Measurements from ENCODE around the gene MRFAP1L1. TPM values are rescaled to one million over a fixed set of nuclear protein-coding genes. Genes with fewer than 3 reads are reported as not detected.
A peak's percentile ranks its signal among the peaks of the same experiment; 100 is the strongest.

The MRFAP1L1 gene
- total RNA-seq, 3 donors from 2014 or later: 24.2 to 49.0 (median 31.2) TPM

- ATAC-seq: peak; percentile 77
- H3K4me1 ChIP-seq (ENCODE audit: low read depth): peaks cover 65% of the 10 kb centered on the region
- no peak for TF ChIP-seq CTCF (IDR thresholded peaks at IDR 0.05)
Measured at GRCh38 chr4:6749340-6750171, 39.9 kb upstream of the MRFAP1L1 start.

DNA sequence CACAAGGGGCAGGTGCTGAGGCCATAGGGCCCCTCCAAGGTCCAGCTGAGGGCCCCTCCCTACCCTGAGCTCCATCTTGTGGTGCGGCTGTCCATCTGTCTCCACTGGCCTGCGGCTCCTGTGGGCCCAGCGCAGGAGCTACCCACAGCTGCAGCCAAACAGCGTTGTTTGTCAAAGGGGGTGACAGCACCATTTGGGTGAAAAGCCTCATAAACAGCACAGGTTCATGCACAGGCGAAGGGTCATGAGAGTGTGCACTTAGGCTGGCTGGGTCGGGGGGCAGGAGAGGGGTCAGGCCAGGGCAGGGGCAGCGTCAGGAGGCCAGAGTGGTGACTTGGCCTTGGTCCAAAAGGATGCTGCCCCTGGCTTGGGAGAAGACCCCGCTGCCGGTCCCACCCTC, 38.6 kb upstream of the MRFAP1L1 start:
- Histone ChIP-seq H3K4me3 (no peak overlapping the region), H3K9me3 (no peaks in the 10 kb centered on the region), H3K4me1 (ENCODE audit: low read depth) (peaks cover 61% of the 10 kb centered on the region), H3K36me3 (ENCODE audit: low read depth) (no peaks in the 10 kb centered on the region)
- ATAC-seq (no peak), DNase-seq (peak in 1 of 3 donors; percentile 51)
- TF ChIP-seq CTCF (IDR thresholded peaks at IDR 0.05): no peak
- intact Hi-C loops (cut with DNase I, micrococcal nuclease): no loop called here

More at GRCh38 chr4:6749340-6750171, 39.9 kb upstream of the MRFAP1L1 start:
- Histone ChIP-seq H3K9me3 (no peaks in the 10 kb centered on the region), H3K4me3 (no peak overlapping the region), H3K36me3 (ENCODE audit: low read depth) (no peaks in the 10 kb centered on the region)
- peak; percentile 92 to 95 (median 92) for DNase-seq
- intact Hi-C loops (cut with DNase I, micrococcal nuclease): no loop called here

GRCh38 chr4:6747294-6748051, 37.8 kb upstream of the MRFAP1L1 start:
- Histone ChIP-seq H3K9me3 (no peaks in the 10 kb centered on the region), H3K4me3 (no peak overlapping the region), H3K36me3 (ENCODE audit: low read depth) (no peaks in the 10 kb centered on the region), H3K4me1 (ENCODE audit: low read depth) (peaks cover 53% of the 10 kb centered on the region)
- ATAC-seq (peak; percentile 75), DNase-seq (peak; percentile 83 to 90 (median 87))
- TF ChIP-seq CTCF (IDR thresholded peaks at IDR 0.05): no peak
- intact Hi-C loops (cut with DNase I, micrococcal nuclease): no loop called here

GRCh38 chr4:6746721-6747293, 37.1 kb upstream of the MRFAP1L1 start:
- no peaks in the 10 kb centered on the region for H3K9me3 ChIP-seq
- H3K36me3 ChIP-seq (ENCODE audit: low read depth): no peaks in the 10 kb centered on the region
- peaks cover 51% of the 10 kb centered on the region for H3K4me1 ChIP-seq (ENCODE audit: low read depth)
- no peak for TF ChIP-seq CTCF (IDR thresholded peaks at IDR 0.05)
- intact Hi-C loops (cut with DNase I, micrococcal nuclease): no loop called here
- peak; percentile 57 for ATAC-seq
- peak; percentile 79 to 90 (median 87) for DNase-seq
- no peak overlapping the region for H3K4me3 ChIP-seq

GRCh38 chr4:6742989-6743388, 33.3 kb upstream of the MRFAP1L1 start:
- DNase-seq (peak in 1 of 3 donors; percentile 26), ATAC-seq (no peak)
- peaks cover 23% of the 10 kb centered on the region for H3K4me1 ChIP-seq (ENCODE audit: low read depth)
- no peak for TF ChIP-seq CTCF (IDR thresholded peaks at IDR 0.05)
- H3K36me3 ChIP-seq (ENCODE audit: low read depth): no peaks in the 10 kb centered on the region
- no peak overlapping the region for H3K4me3 ChIP-seq
- H3K9me3 ChIP-seq: no peaks in the 10 kb centered on the region
- intact Hi-C loops (cut with DNase I, micrococcal nuclease): no loop called here

All from mucosa of descending colon (tissue), 3 donors.